Adipose tissue (tissue), 3 donors: Measurements from ENCODE around the gene MUC6. TPM values are rescaled to one million over a fixed set of nuclear protein-coding genes. Genes with fewer than 3 reads are reported as not detected.

Experiments
- H3K27ac ChIP-seq: one replicate; pipeline ENCODE4 v1.5.1; 2013; ENCODE audit warnings: low read depth, low read length
- WGBS, 3 donors: extraction: QIAGEN DNeasy Blood & Tissue Kit; methylation state at CpG; one replicate each; pipeline ENCODE4 v1.1.7; 2013; 5-methylcytosine and 5-hydroxymethylcytosine counted together
- polyA plus RNA-seq, 3 donors: library from polyadenylated mRNA; stranded (reverse); fragments of 200-250 nt; gene quantifications; one replicate each; pipeline ENCODE4 v1.2.3, GENCODE V29; 2013
- donor health status: healthy with polysubstance abuse.
- donor health status: Bipolar disorder and iron deficiency.
- donor health status: healthy.

MUC6 gene
- polyA plus RNA-seq, 3 donors = 6.2 to 10.6 TPM; not detected in 1

DNA sequence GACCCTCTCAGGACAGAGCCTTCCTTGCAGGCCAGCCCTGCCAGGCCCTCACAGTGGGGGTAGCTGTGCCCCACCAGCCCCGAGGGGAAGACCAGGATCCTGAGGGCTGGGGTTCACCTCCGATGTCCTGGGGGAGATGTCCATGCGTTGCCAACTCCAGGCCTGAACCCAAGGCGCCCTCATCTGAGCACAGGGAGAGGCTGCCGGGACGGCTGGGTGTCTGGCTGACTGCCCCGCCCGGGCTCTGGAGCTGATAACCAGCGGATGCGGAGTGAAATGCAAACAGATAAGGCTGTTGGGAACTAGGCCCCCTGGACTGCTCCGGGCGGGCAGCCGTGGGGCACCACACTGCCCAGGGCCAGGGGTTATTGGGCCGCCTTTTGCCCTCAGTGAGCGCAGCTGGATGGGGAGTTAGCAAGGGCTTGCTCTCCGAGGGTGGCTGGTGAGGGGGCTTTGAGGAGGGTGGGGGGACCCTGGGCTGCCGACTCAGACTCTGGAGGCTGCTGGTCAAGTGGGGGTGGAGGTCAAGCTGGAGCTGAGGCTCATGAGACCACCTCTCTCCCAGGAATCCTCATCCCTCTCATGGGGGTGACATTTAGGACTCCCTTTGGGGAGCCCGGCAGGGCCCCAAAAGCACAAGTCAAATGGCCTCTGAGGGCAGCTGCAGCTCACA lies 5.6 kb upstream of the MUC6 start:
- WGBS, 3 donors = 20 to 64% (median 61%) methylated on average over 18 of the region's 18 CpGs
- H3K27ac ChIP-seq = no peak overlapping the region

DNA sequence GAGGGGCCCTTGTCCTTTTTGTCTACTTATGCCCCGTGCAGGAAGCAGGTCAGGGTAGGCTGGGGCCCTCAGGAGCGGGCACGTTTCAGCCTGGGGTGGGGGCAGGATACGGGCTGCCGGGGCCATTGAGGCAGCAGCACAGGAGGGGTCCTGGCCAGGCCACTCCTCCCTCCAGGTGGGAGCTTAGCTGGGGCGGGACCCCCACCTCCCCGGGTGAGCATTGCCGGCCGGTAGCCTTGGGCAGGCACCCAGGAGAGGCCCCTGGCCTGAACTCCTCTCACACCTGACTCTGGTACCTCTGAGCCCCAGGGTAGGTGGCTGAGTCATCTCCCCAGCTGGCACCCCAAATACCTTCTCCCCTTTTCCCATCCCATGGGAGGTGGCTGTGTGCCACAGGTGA lies 5.0 kb upstream of the MUC6 start:
- 33 to 79% (median 78%) methylated on average over 7 to 9 of the region's 9 CpGs for WGBS, 3 donors
- H3K27ac ChIP-seq = no peak overlapping the region

DNA sequence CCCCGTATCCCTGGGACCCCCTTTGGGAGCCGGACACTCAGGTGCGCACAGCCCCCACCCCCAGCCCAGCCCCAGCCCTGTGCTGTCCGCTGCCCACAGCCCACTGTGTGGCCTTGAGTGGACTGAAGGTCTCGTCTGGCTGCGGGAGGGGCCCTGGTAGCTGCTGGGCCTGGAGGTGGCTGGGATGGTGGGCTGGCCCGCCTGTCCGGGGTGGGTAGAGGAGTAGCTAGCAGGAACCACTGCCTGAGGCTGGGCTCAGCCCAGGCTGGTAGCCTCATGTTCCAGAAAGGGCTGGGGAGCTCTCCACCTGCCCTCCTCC lies 4.6 kb upstream of the MUC6 start:
- 71 to 91% (median 84%) methylated on average over 8 of the region's 8 CpGs for WGBS, 3 donors
- H3K27ac ChIP-seq = no peak overlapping the region

DNA sequence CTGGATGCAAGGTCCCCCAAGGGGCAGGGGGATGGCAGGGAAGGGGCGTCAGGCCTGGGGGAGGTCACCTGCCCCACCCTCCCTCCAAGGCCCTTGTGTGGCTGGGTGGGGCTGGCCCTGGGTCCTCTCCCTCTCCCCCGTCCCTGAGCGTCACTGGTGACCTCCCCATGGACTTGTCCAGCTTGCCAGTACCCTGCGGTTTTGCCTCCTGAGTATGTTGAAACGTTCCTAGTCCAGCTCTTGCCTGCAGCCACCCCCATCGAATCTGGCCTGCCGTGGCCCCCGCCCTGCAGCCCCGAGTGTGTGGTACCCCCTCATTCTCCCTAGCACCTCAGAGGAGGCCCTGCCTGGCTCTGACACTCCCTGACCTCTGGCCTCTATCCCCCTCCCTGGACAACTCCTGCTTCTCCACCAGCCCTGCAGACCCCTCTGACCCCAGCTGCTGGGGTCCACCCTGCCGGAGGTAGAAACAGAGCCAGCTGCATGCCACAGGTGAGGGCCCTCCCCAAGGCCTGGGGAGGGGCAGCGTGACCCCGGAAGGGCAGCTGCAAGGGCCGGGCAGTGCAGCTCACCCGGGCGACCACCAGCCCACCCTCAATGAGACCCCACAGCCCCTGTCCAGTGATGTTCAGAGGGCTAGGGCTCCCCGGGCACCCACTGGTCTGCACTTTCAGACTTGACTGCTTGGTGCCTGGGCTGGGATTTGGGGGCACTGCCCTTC lies 4.1 kb upstream of the MUC6 start:
- no peak overlapping the region for H3K27ac ChIP-seq
- WGBS, 3 donors = 63 to 76% (median 74%) methylated on average over 14 to 16 of the region's 16 CpGs

DNA sequence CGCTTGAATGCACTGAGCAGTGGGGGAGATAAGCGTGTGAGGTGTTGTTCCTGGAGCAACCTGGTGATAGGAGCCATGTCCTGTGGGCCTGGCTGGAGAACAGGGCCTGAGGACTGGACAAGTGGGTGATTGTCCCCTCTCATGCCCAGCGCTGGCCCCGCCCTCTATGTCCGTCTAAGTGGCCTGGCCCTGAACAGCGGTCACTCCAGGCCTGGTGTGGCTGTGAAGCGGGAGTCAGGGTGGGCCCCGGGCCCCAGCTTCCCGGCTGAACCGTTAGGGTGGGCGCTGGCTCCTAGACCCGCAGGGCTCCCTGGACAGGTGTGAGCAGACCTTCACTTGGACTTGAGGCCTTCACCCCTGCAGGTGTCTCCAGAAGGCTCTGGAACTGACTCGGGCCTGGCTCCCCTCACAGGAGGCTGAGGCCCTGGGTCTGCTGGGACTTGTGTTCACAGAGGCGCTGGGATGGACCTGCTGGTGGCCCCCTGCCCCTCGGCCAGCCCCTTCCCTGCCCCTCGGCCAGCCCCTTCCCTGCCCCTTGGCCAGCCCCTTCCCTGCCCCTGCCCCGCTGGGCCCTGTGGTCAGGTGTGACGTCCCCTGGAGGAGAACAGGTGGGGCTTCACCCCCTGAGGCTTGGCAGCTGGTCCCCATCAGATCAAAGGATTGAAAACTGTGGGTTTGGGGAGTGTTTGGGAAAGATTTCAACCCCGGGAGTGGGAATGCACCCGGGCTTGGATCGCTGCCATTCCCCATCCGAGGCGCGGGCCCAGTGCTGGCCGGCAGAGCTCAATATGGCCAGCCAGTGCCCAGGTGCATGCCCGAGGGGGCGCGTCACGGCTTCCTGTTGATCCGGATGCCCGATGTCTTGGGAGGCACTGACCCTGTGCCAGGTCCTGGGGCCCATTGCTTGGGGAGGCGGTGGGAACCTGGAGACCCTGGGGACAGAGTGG lies 3.2 kb upstream of the MUC6 start:
- H3K27ac ChIP-seq = no peak overlapping the region
- 70 to 77% (median 75%) methylated on average over 27 to 32 of the region's 32 CpGs for WGBS, 3 donors

DNA sequence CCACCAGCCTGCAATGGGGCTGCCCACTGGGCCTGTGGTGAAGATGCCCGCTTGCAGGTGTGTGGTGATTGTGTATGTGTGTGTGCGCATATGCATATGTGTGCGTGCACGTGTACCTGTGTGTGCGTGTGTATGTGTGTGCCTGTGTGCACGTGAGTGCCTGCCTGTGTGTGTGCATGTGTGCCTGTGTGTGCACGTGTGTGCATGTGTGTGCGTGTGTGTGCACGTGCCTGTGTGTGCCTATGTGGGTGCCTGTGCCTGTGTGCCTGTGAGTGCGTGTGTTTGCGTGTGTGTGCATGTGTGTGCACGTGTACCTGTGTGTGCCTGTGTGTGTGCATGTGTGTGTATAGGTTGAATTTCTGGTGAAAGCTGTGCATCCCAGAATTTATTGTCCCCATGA lies 2.4 kb upstream of the MUC6 start:
- 88 to 96% (median 93%) methylated on average over 12 of the region's 12 CpGs for WGBS, 3 donors
- H3K27ac ChIP-seq = no peak overlapping the region

DNA sequence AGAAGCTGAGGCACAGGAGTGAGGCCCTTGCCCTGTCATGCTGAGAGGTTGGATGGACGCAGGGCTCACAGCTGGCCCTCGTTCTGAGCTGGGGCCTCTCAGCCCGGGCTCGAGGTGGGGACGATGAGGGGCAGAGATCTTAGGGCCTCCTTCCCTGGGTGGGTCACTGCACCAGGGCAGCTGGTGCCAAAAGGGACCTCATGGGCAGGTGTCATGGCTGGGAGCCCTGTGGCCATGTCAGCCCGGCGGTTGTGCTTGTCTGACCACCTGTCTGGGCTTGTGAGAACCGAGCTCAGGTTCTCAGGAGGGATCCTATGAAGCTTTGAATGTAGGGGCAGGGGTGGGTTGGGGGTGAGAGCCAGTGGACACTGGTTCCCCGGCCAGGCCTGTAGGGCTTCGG lies 1.8 kb upstream of the MUC6 start:
- WGBS, 3 donors = 80 to 87% (median 84%) methylated on average over 10 of the region's 10 CpGs
- no peak overlapping the region for H3K27ac ChIP-seq

DNA sequence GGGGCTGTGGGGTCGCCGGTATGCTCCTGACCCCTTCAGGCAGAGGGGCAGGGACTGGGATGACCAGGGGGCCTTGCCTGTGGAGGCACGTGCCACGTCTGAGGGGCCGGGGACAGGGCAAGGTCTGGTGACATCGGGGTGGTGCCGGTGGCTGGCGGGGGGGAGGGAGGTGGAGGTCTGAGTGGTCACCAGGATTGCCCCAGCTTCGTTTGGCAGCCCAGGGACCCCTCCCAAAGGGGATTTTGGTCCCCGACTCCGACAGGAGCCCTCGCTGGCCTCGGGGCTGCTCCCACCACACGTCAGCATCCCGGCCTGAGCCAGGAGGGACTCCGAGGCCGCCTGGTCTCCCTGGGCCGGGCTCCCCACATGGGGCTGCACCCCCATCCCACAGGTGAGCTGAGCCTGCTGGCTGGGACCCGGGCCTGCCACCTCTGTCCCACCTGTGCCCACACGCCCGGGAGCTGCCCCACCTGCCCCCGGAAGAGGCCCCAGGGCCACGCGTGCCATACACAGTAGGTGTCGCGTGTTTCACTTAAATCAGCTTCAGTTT lies 1.1 kb upstream of the MUC6 start:
- H3K27ac ChIP-seq = no peak overlapping the region
- 79 to 90% (median 80%) methylated on average over 21 to 26 of the region's 26 CpGs for WGBS, 3 donors

DNA sequence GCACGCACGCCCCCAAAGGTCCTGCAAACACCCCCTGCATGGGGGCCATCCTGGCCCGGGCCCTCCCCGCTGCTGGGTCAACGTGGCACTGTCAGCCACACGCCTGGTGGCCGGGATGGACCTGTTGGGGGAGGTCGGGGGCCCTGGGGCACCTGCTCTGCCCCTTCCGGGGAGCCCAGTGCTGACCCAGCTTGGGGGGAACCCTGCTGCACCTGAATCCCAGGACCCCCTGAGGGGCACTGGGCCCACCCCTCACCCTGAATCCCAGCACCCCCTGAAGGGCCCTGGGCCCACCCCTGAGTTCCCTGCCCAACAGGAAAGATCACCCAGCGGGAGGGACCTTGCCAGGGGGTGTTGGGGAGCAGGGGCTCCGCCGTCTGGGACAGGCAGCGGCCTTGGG lies 413 bp upstream of the MUC6 start:
- WGBS, 3 donors = 63 to 75% (median 64%) methylated on average over 12 to 13 of the region's 13 CpGs
- no peak overlapping the region for H3K27ac ChIP-seq

DNA sequence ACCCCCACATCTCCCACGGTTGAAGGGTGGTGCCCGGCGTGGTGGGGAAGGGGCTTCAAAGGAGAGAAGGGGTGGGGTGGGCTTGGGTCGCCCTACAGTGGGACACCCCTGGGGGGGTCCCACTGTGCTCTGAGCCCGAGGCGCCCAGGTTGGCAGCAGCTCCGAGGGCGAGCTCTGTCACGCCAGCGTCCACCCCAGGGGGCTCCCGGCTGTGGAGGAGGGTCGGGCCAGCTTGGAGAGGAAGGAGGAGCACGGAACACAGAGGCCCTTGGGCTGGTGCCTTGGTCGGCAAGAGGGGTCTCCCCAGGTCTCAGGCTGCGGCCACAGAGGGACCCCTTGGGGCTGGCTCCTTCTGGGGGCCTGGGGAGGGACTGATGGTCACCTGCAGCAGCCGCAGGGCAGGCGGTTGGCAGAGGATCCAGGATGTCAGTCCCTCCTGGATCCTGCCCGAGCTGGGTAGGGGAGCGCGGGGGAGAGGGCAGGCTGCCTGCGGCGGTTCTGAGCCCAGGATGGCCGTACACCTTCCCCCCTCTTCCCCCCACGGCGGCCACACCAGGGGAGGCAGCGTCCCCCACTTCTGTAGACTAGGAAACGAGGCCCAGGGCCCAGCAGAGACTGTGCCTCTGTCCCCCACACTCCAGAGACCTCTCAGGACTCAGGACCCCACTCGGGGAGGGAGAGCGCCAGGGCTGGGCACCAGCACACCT lies 788 bp downstream of the MUC6 start:
- 75 to 80% (median 80%) methylated on average over 20 to 27 of the region's 29 CpGs for whole genome bisulfite sequencing, 3 donors
- H3K27ac ChIP-seq = no peak overlapping the region

DNA sequence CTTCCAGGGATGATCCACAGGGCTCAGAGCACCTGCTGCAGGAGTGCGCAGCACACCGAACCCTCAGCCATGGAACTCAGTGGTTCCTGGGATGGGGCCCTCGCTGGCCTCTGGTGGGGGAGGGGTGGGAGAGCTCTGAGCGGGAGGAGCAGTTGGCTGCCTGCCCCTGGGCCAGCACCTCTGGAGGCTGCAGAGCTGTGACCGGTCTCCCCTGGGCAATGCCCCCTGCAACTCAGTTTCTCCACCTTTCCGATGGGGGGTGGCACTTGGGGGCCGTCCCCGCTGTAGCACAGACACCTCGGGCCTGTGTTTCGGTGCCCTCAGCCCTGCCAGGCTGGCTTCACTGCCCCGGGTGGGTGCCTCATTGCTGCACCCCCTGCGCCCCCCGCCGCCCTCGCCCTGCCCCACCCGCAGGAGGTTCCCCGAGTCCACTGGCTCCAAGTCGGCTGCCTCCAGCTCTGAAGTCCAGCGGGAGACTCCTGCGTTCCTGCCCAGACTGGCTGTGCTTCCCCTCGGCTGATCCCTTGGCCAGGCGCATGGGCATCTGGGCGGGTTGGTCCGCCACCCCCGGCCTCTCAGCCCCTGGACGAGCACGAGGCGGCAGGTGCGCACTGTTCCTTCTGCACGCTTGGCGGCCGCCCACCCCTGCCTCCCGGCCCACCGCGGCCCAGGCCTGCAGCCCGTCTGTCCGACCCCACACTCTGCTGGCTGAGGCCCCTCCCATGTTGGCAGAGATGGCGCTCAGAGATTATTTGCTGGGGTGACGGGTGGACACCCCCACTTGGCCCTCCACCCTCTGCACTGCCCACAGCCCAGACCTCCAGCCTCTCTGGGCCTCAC lies 1.8 kb downstream of the MUC6 start:
- no peak overlapping the region for H3K27ac ChIP-seq
- 49 to 71% (median 65%) methylated on average over 36 to 39 of the region's 39 CpGs for WGBS, 3 donors

DNA sequence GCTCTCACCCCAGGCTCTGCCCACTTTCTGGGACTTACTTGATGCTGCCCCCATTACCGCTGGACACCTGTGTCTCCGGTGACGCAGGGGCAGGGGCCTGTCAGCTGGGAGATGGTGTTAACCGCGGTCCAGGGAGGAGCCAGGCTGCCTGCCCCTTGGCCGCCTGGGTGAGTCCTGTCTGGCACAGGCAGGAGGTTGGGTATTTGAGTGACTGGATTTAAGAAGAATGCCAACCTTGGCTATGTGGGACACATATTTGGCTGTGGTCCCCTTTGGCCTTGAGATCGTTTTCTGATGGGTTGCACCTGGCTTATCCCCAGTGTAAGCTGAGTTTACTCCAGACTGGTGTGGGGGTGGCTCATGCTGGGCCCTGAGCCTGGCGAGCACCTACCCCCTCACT lies 2.5 kb downstream of the MUC6 start:
- 31 to 74% (median 73%) methylated on average over 8 of the region's 8 CpGs for WGBS, 3 donors
- H3K27ac ChIP-seq = no peak overlapping the region

DNA sequence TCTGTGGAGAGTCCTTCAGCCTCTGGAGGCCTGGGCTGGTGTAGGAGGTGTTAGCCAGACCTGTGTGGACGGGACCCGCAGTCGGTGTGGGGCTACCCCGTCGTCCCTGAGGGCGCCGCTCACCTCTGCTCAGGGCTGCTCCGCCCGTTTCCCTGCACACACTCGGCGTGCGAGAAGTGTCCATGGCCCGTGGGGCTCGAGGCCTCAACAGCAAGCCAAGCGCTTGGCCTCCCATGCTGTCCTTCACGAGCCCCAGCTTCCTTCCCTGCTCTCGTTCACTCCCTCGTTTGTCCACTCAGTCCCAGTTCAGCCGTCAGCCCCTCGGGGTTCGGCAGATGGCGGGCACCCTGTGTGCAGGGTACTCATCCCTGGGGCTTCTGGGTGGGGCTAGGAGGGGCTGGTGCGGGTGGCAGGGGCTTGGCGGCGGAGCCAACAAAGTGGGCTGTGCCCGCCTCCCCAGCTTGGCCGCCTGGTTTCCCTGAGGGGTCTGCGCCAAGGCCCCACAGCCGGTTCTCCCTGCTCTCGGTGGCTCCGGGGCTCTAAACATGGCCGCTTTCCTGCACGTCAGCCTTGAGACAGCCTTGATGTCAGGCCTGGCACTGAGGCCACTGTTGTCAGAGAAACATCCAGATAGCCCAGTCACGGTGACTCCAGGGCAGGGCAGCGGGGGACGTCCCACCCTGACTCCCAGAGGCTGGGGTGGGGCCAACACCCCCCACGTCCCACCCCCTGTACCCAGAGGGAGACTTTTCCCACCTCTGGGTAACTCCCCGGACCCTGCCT lies 3.3 kb downstream of the MUC6 start:
- WGBS, 3 donors = 72 to 80% (median 75%) methylated on average over 36 to 38 of the region's 38 CpGs
- no peak overlapping the region for H3K27ac ChIP-seq

DNA sequence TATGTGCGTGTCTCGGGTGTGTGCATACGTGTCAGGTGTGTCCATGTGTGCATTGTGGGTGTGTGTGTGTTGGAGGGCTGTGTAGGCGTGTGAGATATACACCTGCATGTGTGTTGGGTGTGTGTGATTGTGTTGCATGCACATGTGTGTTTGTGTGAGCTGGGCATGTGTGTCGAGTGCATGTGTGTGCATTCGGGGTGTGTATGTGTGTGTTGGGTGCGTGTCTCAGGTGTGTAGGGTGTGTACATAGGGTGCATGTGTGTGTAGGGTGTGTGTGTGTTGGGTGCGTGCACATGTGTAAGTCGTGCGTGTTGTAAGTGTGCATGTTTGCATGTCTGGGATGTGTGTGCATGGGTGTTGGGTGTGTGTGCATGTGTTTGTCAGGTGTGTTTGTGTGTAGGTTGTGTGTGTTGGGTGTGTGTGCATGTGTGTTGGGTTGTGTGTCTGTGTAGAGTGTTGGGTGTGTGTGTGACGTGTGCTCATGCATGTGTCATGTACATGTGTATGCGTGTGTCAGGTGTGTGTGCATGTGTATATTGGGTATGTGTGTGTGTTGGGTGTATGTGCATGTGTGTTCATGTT lies 4.1 kb downstream of the MUC6 start:
- H3K27ac ChIP-seq = no peak overlapping the region
- 92 to 99% (median 94%) methylated on average over 12 of the region's 12 CpGs for WGBS, 3 donors

DNA sequence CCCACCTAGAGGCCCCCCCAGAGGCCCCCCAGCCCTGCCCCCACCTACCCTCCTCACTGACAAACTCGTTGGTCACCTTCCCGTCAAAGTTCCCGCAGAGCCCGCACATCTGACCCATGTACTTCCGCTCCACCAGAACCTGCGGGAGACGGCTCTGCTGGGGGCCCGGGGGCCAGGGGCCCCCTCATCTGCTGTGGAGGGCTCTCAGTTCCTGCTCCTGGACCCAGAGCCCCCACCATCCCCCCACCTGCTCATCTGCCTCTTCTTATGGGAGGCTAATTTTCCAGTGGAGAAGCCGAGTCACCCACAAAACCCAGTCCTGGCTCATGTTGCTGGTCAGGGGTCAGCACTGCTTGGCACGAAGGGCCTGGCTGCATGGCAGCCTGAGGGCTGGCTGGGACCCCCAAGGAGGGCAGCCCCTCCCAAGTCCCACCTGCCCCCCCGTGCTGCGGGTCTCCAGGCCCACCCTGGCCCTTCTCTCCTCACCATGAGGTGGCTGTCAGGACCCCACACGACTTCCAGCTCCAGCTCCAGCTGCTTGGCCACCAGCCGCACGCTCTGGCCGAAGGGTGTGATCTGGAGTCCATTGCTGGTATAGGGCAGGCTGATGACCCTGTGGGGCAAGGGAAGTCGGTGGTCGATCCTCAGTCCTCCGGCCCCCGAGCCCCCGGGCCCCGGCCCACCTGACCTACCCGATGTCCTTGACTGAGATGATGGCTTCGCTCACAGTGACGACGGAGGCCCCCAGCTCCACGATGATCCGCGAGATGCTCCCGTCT lies 5.2 kb downstream of the MUC6 start:
- no peak overlapping the region for H3K27ac ChIP-seq
- WGBS, 3 donors = 81 to 86% (median 81%) methylated on average over 30 of the region's 30 CpGs

DNA sequence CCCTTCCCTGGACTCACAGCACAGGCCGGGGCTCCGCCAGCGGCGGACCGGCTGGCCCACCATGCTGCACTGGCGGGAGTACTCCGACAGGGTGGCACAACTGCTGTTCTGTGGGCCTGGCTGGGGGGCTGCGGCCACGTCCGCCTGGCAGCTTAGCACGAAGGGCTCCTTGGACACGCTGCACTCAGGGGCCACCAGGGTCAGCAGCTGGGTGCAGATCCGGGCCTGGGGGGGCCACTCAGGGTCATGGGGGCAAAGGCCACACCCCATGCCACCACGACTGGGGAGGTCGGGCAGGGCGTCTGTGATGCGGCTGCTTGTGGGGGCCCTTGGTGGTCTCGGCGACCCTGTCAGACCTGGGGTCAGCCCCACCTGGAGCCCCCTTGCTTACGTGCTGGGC lies 6.0 kb downstream of the MUC6 start:
- 60 to 83% (median 71%) methylated on average over 14 to 20 of the region's 20 CpGs for WGBS, 3 donors
- no peak overlapping the region for H3K27ac ChIP-seq
